ENCODE results near the gene OTUD6A. TPM values are rescaled to one million over a fixed set of nuclear protein-coding genes. Genes with fewer than 3 reads are reported as not detected.

OTUD6A gene
- total RNA-seq, 1 donor from 2014 or later = not detected

DNA sequence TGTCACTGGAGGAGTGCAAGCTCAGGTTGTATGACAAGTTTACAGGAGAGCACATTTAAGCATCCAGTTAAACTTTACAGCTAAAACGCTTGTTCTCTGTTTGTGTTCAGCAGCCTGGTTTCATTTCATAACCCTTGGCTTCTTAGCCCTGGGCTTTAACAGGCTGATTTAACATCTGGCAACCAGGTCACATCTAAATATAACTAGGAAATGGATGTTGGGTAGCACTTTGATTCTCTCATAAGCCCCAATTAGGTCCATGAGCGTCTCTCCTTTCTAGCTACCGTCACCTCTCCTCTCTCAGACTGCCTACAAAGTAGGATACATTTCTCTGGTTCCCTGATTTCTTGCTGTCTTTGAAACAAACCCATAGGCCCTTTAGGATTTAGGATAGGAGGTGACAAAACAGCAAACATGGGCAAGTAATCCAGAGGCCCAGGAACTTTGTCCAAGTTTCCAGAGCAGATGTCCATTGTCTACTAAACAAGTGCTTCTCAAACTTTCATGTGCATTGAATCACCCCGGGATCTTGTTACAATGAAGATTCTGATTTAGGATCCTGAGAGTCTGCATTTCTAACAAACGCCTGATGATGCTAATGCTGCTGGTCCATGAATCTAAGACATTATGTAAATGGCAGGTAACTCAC, 22.5 kb downstream of the OTUD6A start:
- H3K4me3 Mint-ChIP-seq = no peak overlapping the region
- DNase-seq (no peak), ATAC-seq (ENCODE audit: low read depth) (no peak)
- TF ChIP-seq CTCF (IDR thresholded peaks at IDR 0.05) = no peak
- no peaks in the 10 kb centered on the region for H3K36me3 Mint-ChIP-seq (ENCODE audit: low read depth)
- intact Hi-C loops (cut with micrococcal nuclease) = no loop called here
- CTCF ChIA-PET = no interaction called here
- H3K27ac Mint-ChIP-seq = no peak overlapping the region
- H3K9me3 Mint-ChIP-seq = no peaks in the 10 kb centered on the region
- POLR2A ChIA-PET = no interaction called here
- no peaks in the 10 kb centered on the region for H3K27me3 Mint-ChIP-seq
- no peaks in the 10 kb centered on the region for H3K4me1 Mint-ChIP-seq

DNA sequence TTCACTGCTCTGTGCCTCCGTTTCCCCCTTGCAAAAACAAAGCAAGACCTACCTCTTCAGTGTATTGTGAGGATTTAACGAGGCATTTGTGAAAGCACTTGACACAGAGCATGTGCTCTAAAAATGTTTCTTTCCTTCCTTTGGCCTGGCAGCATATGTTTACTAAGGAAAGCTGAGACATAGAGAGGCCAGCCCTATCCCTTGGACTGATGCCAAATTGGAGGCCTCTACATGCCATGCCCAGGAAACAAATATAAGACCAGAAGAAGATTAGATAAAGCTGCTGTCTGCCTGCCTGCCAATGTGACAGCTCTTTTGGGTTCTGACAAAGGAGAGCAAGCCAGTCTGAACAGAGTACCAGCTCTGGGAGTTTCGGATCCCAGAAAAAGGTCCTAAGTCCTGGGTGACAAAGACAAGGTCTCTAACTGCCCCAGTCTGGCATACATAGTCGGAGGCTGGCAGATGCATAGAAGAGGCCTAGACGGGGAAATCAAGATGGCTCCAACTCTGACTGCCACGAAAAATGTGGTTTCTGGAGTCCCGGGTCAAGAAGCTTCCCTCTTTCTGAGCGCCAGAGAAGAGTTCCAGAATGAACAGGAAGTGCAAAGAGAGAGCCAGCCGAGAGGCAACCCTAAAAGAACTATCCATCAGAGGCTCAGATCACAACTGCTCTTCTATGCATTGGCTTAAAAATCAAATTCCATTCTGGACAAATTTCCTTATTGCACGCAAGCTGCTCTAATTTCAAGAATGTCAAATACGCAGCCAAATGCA, 25.8 kb downstream of the OTUD6A start:
- H3K27ac Mint-ChIP-seq = no peak overlapping the region
- intact Hi-C loops (cut with micrococcal nuclease) = no loop called here
- no peaks in the 10 kb centered on the region for H3K4me1 Mint-ChIP-seq
- ChIA-PET CTCF (interaction anchor here (3.3 kb wide), 1 partner anchor 9 kb away, joined by 11 read pairs; no protein-coding TSS in a partner anchor), POLR2A (no interaction called here)
- H3K4me3 Mint-ChIP-seq = no peak overlapping the region
- ATAC-seq (ENCODE audit: low read depth) (no peak), DNase-seq (no peak)
- no peaks in the 10 kb centered on the region for H3K9me3 Mint-ChIP-seq
- no peaks in the 10 kb centered on the region for H3K36me3 Mint-ChIP-seq (ENCODE audit: low read depth)
- H3K27me3 Mint-ChIP-seq = peaks cover 2% of the 10 kb centered on the region
- no peak for TF ChIP-seq CTCF (IDR thresholded peaks at IDR 0.05)

GRCh38 chrX:70088751-70089150, 26.5 kb downstream of the OTUD6A start:
- Mint-ChIP-seq H3K4me1 (no peaks in the 10 kb centered on the region), H3K4me3 (no peak overlapping the region), H3K9me3 (no peaks in the 10 kb centered on the region), H3K36me3 (ENCODE audit: low read depth) (no peaks in the 10 kb centered on the region), H3K27ac (no peak overlapping the region), H3K27me3 (peaks cover 2% of the 10 kb centered on the region)
- POLR2A ChIA-PET = no interaction called here
- CTCF ChIA-PET = interaction anchor here (3.3 kb wide), 1 partner anchor 8 kb away, joined by 11 read pairs; no protein-coding TSS in a partner anchor
- intact Hi-C loops (cut with micrococcal nuclease) = no loop called here
- ATAC-seq (ENCODE audit: low read depth) (no peak), DNase-seq (no peak)
- TF ChIP-seq CTCF (IDR thresholded peaks at IDR 0.05) = no peak

GRCh38 chrX:70089604-70090297, 27.5 kb downstream of the OTUD6A start:
- Mint-ChIP-seq H3K4me1 (no peaks in the 10 kb centered on the region), H3K36me3 (ENCODE audit: low read depth) (no peaks in the 10 kb centered on the region), H3K27me3 (peaks cover 2% of the 10 kb centered on the region), H3K4me3 (no peak overlapping the region), H3K9me3 (no peaks in the 10 kb centered on the region), H3K27ac (no peak overlapping the region)
- intact Hi-C loops (cut with micrococcal nuclease) = no loop called here
- ChIA-PET CTCF (interaction anchor here (3.3 kb wide), 1 partner anchor 7 kb away, joined by 11 read pairs; no protein-coding TSS in a partner anchor), POLR2A (no interaction called here)
- DNase-seq (no peak), ATAC-seq (ENCODE audit: low read depth) (no peak)
- TF ChIP-seq CTCF (IDR thresholded peaks at IDR 0.05) = no peak

- no peak for TF ChIP-seq CTCF (IDR thresholded peaks at IDR 0.05)
- H3K27me3 Mint-ChIP-seq = peaks cover 2% of the 10 kb centered on the region
- intact Hi-C loops (cut with micrococcal nuclease) = no loop called here
- no peak for ATAC-seq (ENCODE audit: low read depth)
- POLR2A ChIA-PET = no interaction called here
- DNase-seq = no peak
- CTCF ChIA-PET = interaction anchor here (1.2 kb wide), 1 partner anchor 555 kb away, joined by 3 read pairs; no protein-coding TSS in a partner anchor
- no peaks in the 10 kb centered on the region for H3K36me3 Mint-ChIP-seq (ENCODE audit: low read depth)
- no peaks in the 10 kb centered on the region for H3K9me3 Mint-ChIP-seq
- no peaks in the 10 kb centered on the region for H3K4me1 Mint-ChIP-seq
- no peak overlapping the region for H3K27ac Mint-ChIP-seq
- no peak overlapping the region for H3K4me3 Mint-ChIP-seq
Observed at GRCh38 chrX:70092247-70092646, 30.0 kb downstream of the OTUD6A start.
